Mesodermal cell (in vitro differentiated cells): ENCODE measurements around the gene SLC28A3.
A peak's percentile ranks its signal among the peaks of the same experiment; 100 is the strongest.

ENCODE experiments used
- H3K27ac ChIP-seq: 2 replicates; pipeline ENCODE4 v1.7.0; 2013; ENCODE audit warnings: mild to moderate bottlenecking, low read depth, low read length, moderate library complexity; ENCODE audit not compliant: severe bottlenecking
- H3K36me3 ChIP-seq: 2 replicates; pipeline ENCODE4 v1.7.1; 2013; ENCODE audit warnings: mild to moderate bottlenecking, low read length, moderate library complexity; ENCODE audit not compliant: control insufficient read depth, insufficient read depth
- H3K4me1 ChIP-seq: one replicate; pipeline ENCODE4 v1.7.1; 2013; ENCODE audit warnings: mild to moderate bottlenecking, low read length; ENCODE audit not compliant: insufficient read depth, control insufficient read depth, poor library complexity, severe bottlenecking
- H3K4me3 ChIP-seq: 2 replicates; pipeline ENCODE4 v1.7.0; 2013; ENCODE audit warnings: low read length, control low read depth, mild to moderate bottlenecking; ENCODE audit not compliant: insufficient read depth, poor library complexity, severe bottlenecking; ENCODE audit errors: extremely low read depth
- H3K9me3 ChIP-seq: 2 replicates; pipeline ENCODE4 v1.7.1; 2013; ENCODE audit warnings: mild to moderate bottlenecking, low read length, moderate library complexity; ENCODE audit not compliant: control insufficient read depth
- WGBS, 2 experiments: methylation state at CpG; one replicate each; pipeline ENCODE4 v1.1.5; 2013; ENCODE audit warnings: missing lambda C conversion rate in 2 of 2; ENCODE audit not compliant: insufficient coverage in 2 of 2; 5-methylcytosine and 5-hydroxymethylcytosine counted together

SLC28A3 gene

GRCh38 chr9:84251921-84252320 is 88.6 kb downstream of the SLC28A3 start:
- H3K9me3 ChIP-seq, result no peaks in the 10 kb centered on the region
- 79 to 86% methylated on average over 3 to 6 of the region's 7 CpGs for WGBS, 2 experiments
- no peak overlapping the region for H3K27ac ChIP-seq
- no peak overlapping the region for H3K4me3 ChIP-seq
- H3K36me3 ChIP-seq, result no peaks in the 10 kb centered on the region
- no peaks in the 10 kb centered on the region for H3K4me1 ChIP-seq

GRCh38 chr9:84241817-84242373 is 98.7 kb downstream of the SLC28A3 start:
- H3K4me3 ChIP-seq, result no peak overlapping the region
- 81 to 93% methylated on average over 4 of the region's 5 CpGs for WGBS, 2 experiments
- no peaks in the 10 kb centered on the region for H3K36me3 ChIP-seq
- H3K4me1 ChIP-seq, result no peaks in the 10 kb centered on the region
- peaks cover 13% of the 10 kb centered on the region for H3K9me3 ChIP-seq
- no peak overlapping the region for H3K27ac ChIP-seq

GRCh38 chr9:84239343-84239742 is 101.2 kb downstream of the SLC28A3 start:
- H3K4me1 ChIP-seq, result no peaks in the 10 kb centered on the region
- WGBS, 2 experiments, result 100% methylated on average over 1 of the region's 2 CpGs
- H3K9me3 ChIP-seq, result peaks cover 13% of the 10 kb centered on the region
- H3K36me3 ChIP-seq, result no peaks in the 10 kb centered on the region
- H3K27ac ChIP-seq, result no peak overlapping the region
- no peak overlapping the region for H3K4me3 ChIP-seq

- peaks cover 13% of the 10 kb centered on the region for H3K9me3 ChIP-seq
- 84 to 90% methylated on average over 4 of the region's 4 CpGs for WGBS, 2 experiments
- H3K36me3 ChIP-seq, result no peaks in the 10 kb centered on the region
- H3K4me3 ChIP-seq, result no peak overlapping the region
- no peak overlapping the region for H3K27ac ChIP-seq
- no peaks in the 10 kb centered on the region for H3K4me1 ChIP-seq
These were observed 101.9 kb downstream of the SLC28A3 start for GRCh38 chr9:84238652-84239051.

- H3K4me3 ChIP-seq, result no peak overlapping the region
- WGBS, 2 experiments, result 89 to 94% methylated on average over 2 to 4 of the region's 4 CpGs
- H3K27ac ChIP-seq, result no peak overlapping the region
- H3K4me1 ChIP-seq, result no peaks in the 10 kb centered on the region
- H3K36me3 ChIP-seq, result no peaks in the 10 kb centered on the region
- peaks cover 13% of the 10 kb centered on the region for H3K9me3 ChIP-seq
These were observed 105.0 kb downstream of the SLC28A3 start for GRCh38 chr9:84235511-84235910.

- WGBS, 2 experiments, result 81 to 88% methylated on average over 6 of the region's 6 CpGs
These were observed 110.0 kb downstream of the SLC28A3 start for GRCh38 chr9:84230355-84231145.

GRCh38 chr9:84229191-84229590 is 111.4 kb downstream of the SLC28A3 start:
- no peaks in the 10 kb centered on the region for H3K36me3 ChIP-seq
- 72 to 77% methylated on average over 4 of the region's 4 CpGs for WGBS, 2 experiments
- no peaks in the 10 kb centered on the region for H3K9me3 ChIP-seq
- no peak overlapping the region for H3K27ac ChIP-seq
- H3K4me1 ChIP-seq, result no peaks in the 10 kb centered on the region
- H3K4me3 ChIP-seq, result no peak overlapping the region

More at GRCh38 chr9:84230355-84231145, 110.0 kb downstream of the SLC28A3 start:
- peak overlapping the region; percentile 7 for H3K27ac ChIP-seq
- no peaks in the 10 kb centered on the region for H3K9me3 ChIP-seq
- no peak overlapping the region for H3K4me3 ChIP-seq
- no peaks in the 10 kb centered on the region for H3K36me3 ChIP-seq
- no peaks in the 10 kb centered on the region for H3K4me1 ChIP-seq

- Histone ChIP-seq H3K27ac (no peak overlapping the region), H3K4me1 (no peaks in the 10 kb centered on the region), H3K9me3 (no peaks in the 10 kb centered on the region), H3K4me3 (no peak overlapping the region), H3K36me3 (no peaks in the 10 kb centered on the region)
- 36 to 46% methylated on average over 2 to 5 of the region's 5 CpGs for WGBS, 2 experiments
These were observed 112.3 kb downstream of the SLC28A3 start for GRCh38 chr9:84228130-84228720.

- H3K4me3 ChIP-seq, result no peak overlapping the region
- no peaks in the 10 kb centered on the region for H3K4me1 ChIP-seq
- no peak overlapping the region for H3K27ac ChIP-seq
- no peaks in the 10 kb centered on the region for H3K36me3 ChIP-seq
- no peaks in the 10 kb centered on the region for H3K9me3 ChIP-seq
- no CpG with 5 or more reads among the region's 1 CpG for WGBS, 2 experiments
These were observed 114.4 kb downstream of the SLC28A3 start for GRCh38 chr9:84226126-84226525.
